Cardiac muscle cell (in vitro differentiated cells and primary cell): Measurements from ENCODE around the gene ATRNL1. TPM values are rescaled to one million over a fixed set of nuclear protein-coding genes. Genes with fewer than 3 reads are reported as not detected.

Source experiments
- DNase-seq, 2 donors: peaks; one replicate each; pipeline versions ENCODE4 v3.0.0 to v3.0.0-alpha.2; 2010 to 2017; ENCODE audit warnings: low read depth in 1 of 2, low spot score in 1 of 2
- H3K27ac ChIP-seq: fragments of 200-600 bp; sonication (generic); 2 replicates; pipeline ENCODE4 v1.5.1; 2016
- H3K27me3 ChIP-seq: fragments of 200-600 bp; sonication (generic); 2 replicates; pipeline ENCODE4 v1.6.0; 2016; ENCODE audit warnings: control low read depth
- H3K36me3 ChIP-seq: fragments of 200-600 bp; sonication (generic); 2 replicates; pipeline ENCODE4 v1.5.1; 2016; ENCODE audit warnings: control low read depth
- H3K4me1 ChIP-seq: fragments of 200-600 bp; sonication (generic); 2 replicates; pipeline ENCODE4 v1.8.1; 2017; ENCODE audit warnings: low read depth, mild to moderate bottlenecking, mixed run types
- H3K4me3 ChIP-seq: fragments of 200-600 bp; sonication (generic); 2 replicates; pipeline ENCODE4 v1.5.1; 2016; ENCODE audit warnings: mild to moderate bottlenecking
- H3K9me3 ChIP-seq: fragments of 200-600 bp; sonication (generic); 2 replicates; pipeline ENCODE4 v1.5.1; 2017; ENCODE audit warnings: low read depth, mild to moderate bottlenecking, control low read depth
- polyA plus RNA-seq: library from polyadenylated mRNA; unstranded; fragments of >200 nt; fragmentation: Nextera tagmentation; extraction: Ambion mirVana; gene quantifications from 2 replicates; pipeline ENCODE4 v1.2.1, GENCODE V29; 2016
- total RNA-seq: library from RNA; depleted of rRNA; stranded (reverse); fragments of >200 nt; gene quantifications from 2 replicates; pipeline ENCODE4 v1.2.3, GENCODE V29; 2016
- TF ChIP-seq, protein P1 (sequence below): IDR thresholded peaks from 2 replicates; pipeline ENCODE4 v1.5.1; 2012; ENCODE audit warnings: low read depth, mild to moderate bottlenecking, low read length

The ATRNL1 gene, protein sequence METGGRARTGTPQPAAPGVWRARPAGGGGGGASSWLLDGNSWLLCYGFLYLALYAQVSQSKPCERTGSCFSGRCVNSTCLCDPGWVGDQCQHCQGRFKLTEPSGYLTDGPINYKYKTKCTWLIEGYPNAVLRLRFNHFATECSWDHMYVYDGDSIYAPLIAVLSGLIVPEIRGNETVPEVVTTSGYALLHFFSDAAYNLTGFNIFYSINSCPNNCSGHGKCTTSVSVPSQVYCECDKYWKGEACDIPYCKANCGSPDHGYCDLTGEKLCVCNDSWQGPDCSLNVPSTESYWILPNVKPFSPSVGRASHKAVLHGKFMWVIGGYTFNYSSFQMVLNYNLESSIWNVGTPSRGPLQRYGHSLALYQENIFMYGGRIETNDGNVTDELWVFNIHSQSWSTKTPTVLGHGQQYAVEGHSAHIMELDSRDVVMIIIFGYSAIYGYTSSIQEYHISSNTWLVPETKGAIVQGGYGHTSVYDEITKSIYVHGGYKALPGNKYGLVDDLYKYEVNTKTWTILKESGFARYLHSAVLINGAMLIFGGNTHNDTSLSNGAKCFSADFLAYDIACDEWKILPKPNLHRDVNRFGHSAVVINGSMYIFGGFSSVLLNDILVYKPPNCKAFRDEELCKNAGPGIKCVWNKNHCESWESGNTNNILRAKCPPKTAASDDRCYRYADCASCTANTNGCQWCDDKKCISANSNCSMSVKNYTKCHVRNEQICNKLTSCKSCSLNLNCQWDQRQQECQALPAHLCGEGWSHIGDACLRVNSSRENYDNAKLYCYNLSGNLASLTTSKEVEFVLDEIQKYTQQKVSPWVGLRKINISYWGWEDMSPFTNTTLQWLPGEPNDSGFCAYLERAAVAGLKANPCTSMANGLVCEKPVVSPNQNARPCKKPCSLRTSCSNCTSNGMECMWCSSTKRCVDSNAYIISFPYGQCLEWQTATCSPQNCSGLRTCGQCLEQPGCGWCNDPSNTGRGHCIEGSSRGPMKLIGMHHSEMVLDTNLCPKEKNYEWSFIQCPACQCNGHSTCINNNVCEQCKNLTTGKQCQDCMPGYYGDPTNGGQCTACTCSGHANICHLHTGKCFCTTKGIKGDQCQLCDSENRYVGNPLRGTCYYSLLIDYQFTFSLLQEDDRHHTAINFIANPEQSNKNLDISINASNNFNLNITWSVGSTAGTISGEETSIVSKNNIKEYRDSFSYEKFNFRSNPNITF (N-terminal part only)
- 14.1 and 28.8 TPM in 2 replicates for total RNA-seq
- polyA plus RNA-seq: 4.5 and 5.4 TPM in 2 replicates

DNA sequence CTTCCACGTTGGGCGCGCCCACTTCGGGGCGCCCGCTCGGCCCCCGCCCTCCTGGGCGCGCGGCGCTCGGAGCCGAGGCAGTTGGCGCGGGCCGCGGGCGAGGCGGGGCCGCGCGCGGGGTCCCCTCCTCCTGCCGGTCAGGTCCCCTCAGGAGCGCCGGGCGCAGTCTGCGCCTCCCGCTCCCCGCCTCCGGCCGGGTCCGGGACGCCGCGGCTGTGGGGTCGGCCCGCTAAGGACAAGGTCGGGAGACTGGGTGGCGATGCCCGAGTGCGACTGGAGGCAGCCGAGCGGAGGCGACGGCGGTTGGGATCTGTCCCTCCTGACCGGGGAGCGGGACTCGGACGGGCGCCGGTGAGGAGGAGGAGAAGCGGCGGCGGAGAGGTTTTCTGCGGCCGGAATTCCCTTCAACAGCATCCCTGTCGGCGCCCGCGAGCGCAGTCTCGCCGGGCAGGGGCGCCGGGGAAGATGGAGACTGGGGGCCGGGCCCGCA lies at the start of gene ATRNL1:
Gene ATRNL1 (plus strand): TSS at position 80 of the 490 bp plus-strand sequence. CDS start 386 bp downstream, at position 466.
- H3K4me1 ChIP-seq: no peaks in the 10 kb centered on the region
- H3K9me3 ChIP-seq: no peaks in the 10 kb centered on the region
- peak within 1 kb of the TSS; percentile 81 for H3K4me3 ChIP-seq
- no peaks in the 10 kb centered on the region for H3K36me3 ChIP-seq
- H3K27ac ChIP-seq: peak within 1 kb of the TSS; percentile 94
- H3K27me3 ChIP-seq: peaks cover 40% of the 10 kb centered on the region
- peak; percentile 11 to 74 for DNase-seq
- TF ChIP-seq, protein P1, sequence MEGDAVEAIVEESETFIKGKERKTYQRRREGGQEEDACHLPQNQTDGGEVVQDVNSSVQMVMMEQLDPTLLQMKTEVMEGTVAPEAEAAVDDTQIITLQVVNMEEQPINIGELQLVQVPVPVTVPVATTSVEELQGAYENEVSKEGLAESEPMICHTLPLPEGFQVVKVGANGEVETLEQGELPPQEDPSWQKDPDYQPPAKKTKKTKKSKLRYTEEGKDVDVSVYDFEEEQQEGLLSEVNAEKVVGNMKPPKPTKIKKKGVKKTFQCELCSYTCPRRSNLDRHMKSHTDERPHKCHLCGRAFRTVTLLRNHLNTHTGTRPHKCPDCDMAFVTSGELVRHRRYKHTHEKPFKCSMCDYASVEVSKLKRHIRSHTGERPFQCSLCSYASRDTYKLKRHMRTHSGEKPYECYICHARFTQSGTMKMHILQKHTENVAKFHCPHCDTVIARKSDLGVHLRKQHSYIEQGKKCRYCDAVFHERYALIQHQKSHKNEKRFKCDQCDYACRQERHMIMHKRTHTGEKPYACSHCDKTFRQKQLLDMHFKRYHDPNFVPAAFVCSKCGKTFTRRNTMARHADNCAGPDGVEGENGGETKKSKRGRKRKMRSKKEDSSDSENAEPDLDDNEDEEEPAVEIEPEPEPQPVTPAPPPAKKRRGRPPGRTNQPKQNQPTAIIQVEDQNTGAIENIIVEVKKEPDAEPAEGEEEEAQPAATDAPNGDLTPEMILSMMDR: no peak

DNA sequence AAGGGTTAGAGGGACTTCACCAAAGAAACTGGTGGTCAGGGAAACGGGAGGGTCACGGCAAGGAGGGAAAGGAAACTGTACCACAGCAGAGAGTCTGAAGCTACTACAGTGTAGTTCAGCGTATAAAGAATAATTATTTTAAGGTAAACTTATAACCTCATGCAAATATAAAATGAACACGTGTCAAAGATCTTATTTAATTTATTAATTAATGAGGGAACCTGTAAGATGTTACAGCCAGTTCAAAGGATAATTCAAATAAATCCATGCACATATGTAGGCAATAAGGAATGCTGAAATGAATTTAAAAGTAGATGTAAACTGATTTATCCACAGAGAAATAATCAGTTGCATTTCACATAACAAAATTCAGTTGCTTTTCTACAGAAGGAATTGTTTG lies 49.4 kb upstream of the ATRNL1 start:
- Histone ChIP-seq H3K4me1 (no peaks in the 10 kb centered on the region), H3K36me3 (no peaks in the 10 kb centered on the region), H3K27ac (no peak overlapping the region), H3K27me3 (no peaks in the 10 kb centered on the region), H3K4me3 (no peak overlapping the region), H3K9me3 (no peaks in the 10 kb centered on the region)
- DNase-seq: no peak
- TF ChIP-seq, protein P1: no peak

DNA sequence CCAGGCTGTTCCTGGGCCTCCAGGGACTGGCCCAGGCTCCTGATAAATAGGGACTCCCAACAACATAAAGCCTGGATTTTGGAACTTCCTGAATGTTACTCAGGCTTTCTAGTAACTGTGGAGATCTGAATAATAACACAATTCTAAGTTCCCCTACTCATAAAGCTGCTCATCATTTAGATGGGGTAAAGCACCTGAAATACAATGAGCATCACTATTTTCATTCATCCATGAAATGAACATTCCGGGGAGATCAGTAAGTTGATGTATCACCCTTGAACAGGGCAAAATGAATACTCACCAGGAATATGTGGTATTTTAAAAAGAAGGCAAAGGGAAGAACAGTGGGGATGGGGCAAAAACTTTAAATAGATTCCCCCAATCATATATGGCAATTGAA lies 48.3 kb upstream of the ATRNL1 start:
- Histone ChIP-seq H3K36me3 (no peaks in the 10 kb centered on the region), H3K27ac (no peak overlapping the region), H3K27me3 (no peaks in the 10 kb centered on the region), H3K4me3 (no peak overlapping the region), H3K4me1 (no peaks in the 10 kb centered on the region), H3K9me3 (no peaks in the 10 kb centered on the region)
- DNase-seq: no peak
- TF ChIP-seq, protein P1: no peak

DNA sequence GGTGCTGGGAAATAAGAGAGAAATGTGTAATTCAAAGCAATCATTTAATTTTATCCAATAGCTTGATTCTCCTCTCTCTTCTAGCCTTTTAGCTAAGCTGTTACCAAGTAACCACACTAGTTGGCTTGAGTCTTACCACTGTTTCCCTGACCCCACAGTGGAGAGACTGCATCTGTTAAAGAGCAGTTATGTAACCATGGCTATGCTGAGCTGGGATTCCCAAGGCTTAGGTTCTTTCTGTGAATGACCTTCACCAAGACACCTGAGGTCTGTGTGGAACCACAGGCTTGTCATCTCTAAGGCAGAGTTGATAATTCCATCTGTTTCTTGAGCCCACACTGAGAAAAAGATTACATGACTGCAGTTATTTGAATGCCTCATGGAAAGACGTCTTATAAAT lies 47.7 kb upstream of the ATRNL1 start:
- H3K4me1 ChIP-seq: no peaks in the 10 kb centered on the region
- H3K27me3 ChIP-seq: no peaks in the 10 kb centered on the region
- H3K36me3 ChIP-seq: no peaks in the 10 kb centered on the region
- TF ChIP-seq, protein P1: no peak
- no peaks in the 10 kb centered on the region for H3K9me3 ChIP-seq
- DNase-seq: no peak
- no peak overlapping the region for H3K4me3 ChIP-seq
- H3K27ac ChIP-seq: no peak overlapping the region

DNA sequence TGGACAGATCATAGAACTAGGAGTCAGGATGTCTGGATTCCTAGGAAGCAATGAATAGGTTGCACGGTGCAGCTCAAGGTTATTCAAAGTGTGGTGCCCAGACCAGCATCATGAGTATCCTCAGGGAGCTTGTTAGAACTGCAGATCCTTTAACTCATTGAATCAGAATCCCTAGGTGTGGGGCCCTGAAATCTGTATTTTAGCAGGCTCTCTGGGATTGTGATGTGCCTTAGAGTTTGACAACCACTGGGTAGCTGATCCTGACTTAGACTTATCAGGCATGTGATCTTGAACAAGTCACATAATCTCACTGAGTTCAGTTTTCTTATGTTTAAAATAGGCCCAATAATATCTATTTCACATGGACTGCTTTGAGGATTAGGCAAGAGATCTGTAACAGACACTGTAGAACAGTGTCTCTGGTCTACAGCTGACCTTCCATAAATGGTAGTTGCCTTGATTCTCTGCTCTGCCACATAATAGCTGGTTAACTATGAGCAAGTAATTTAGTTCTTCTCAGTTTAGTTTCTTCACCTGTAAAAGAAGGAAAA lies 46.4 kb upstream of the ATRNL1 start:
- no peaks in the 10 kb centered on the region for H3K9me3 ChIP-seq
- H3K4me1 ChIP-seq: no peaks in the 10 kb centered on the region
- no peak overlapping the region for H3K4me3 ChIP-seq
- no peak overlapping the region for H3K27ac ChIP-seq
- no peaks in the 10 kb centered on the region for H3K36me3 ChIP-seq
- TF ChIP-seq, protein P1: no peak
- DNase-seq: no peak
- H3K27me3 ChIP-seq: no peaks in the 10 kb centered on the region
